Heart right ventricle (tissue), 16 donors: ENCODE measurements around the gene FGF3. TPM values are rescaled to one million over a fixed set of nuclear protein-coding genes. Genes with fewer than 3 reads are reported as not detected.

Source experiments
- ATAC-seq, 8 donors: fragments of 200-7000 bp; cut with Tn5 transposase; one replicate each; pipeline ENCODE4 v1.9.1; 2020; ENCODE audit warnings: mild to moderate bottlenecking in 8 of 8, moderate library complexity in 8 of 8, moderate number of reproducible peaks in 1 of 8
- DNase-seq, 2 donors: peaks; one replicate each; pipeline ENCODE4 v3.0.0-alpha.2; 2020
- H3K27ac ChIP-seq, 10 donors: fragments of 200-600 bp; sonication (generic) in 2 of 10; one replicate each; pipeline versions ENCODE4 v1.5.0 to v1.8.0; 2020 to 2022; ENCODE audit warnings: mild to moderate bottlenecking in 3 of 10
- H3K27me3 ChIP-seq, 7 donors: fragments of 200-600 bp; one replicate each; pipeline ENCODE4 v1.8.0; 2021 to 2022; ENCODE audit warnings: mild to moderate bottlenecking in 2 of 7
- H3K36me3 ChIP-seq, 9 donors: fragments of 200-600 bp; sonication (generic) in 1 of 9; one replicate each; pipeline versions ENCODE4 v1.5.0 to v1.8.0; 2020 to 2022; ENCODE audit warnings: mild to moderate bottlenecking in 2 of 9
- H3K4me1 ChIP-seq, 9 donors: fragments of 200-600 bp; sonication (generic) in 1 of 9; one replicate each; pipeline versions ENCODE4 v1.5.0 to v1.8.0; 2020 to 2022; ENCODE audit warnings: mild to moderate bottlenecking in 4 of 9
- H3K4me3 ChIP-seq, 10 donors: fragments of 200-600 bp; sonication (generic) in 2 of 10; one replicate each; pipeline versions ENCODE4 v1.5.0 to v1.8.0; 2020 to 2022; ENCODE audit warnings: mild to moderate bottlenecking in 7 of 10, moderate library complexity in 2 of 10
- H3K9me3 ChIP-seq, 11 donors: fragments of 200-600 bp in 10 of 11; sonication (generic) in 2 of 11; one replicate each; pipeline versions ENCODE4 v1.5.0 to v1.8.0; 2013 to 2022; ENCODE audit warnings: mild to moderate bottlenecking in 2 of 11, control low read depth in 1 of 11, moderate library complexity in 1 of 11
- CTCF ChIP-seq, 9 donors: fragments of 200-600 bp; sonication (generic) in 2 of 9; IDR thresholded peaks; one replicate each; pipeline versions ENCODE4 v1.5.0 to v1.8.0; 2021 to 2022; ENCODE audit warnings: antibody characterized with exemption in 9 of 9, mild to moderate bottlenecking in 5 of 9, moderate library complexity in 1 of 9
- WGBS, 2 donors: extraction: QIAGEN DNeasy Blood & Tissue Kit; methylation state at CpG; one replicate each; pipeline ENCODE4 v1.1.7; 2013; ENCODE audit warnings: inconsistent platforms in 1 of 2; 5-methylcytosine and 5-hydroxymethylcytosine counted together
- intact Hi-C, 10 donors: fragments of 100-400 bp; cut with DNase I; formaldehyde crosslinking; loops; one replicate each; pipeline versions ENCODE4 v1.11.1 to v1.14.2; 2022
- polyA plus RNA-seq, 2 donors: library from polyadenylated mRNA; stranded (reverse); fragments of 200-250 nt; gene quantifications; one replicate each; pipeline ENCODE4 v1.2.3, GENCODE V29; 2013
- total RNA-seq, 10 donors: library from RNA; stranded (reverse); fragmentation: NEBNext Ultra II Directional in 3 of 10; extraction: Animal tissue kit (Norgen Biotek cat#: 25700) in 3 of 10; gene quantifications; one replicate each; pipeline versions ENCODE4 v1.2.1 to v1.2.4, GENCODE V29; 2021 to 2023
- donor health status: Arrhythmogenic right ventricular cardiomyopathy.
- donor health status: ischemic (EF 13 %, LVEDD 7.1; RV severe dilation, severe dysfunction).
- donor health status: healthy with polysubstance abuse.
- donor health status: DM: no; HTN: yes; CAD: no.
- donor health status: DM: no; HTN: no; CAD: no.
- donor health status: ischemic (EF 25% LVEDD 6.9; RV normal size, moderate dysfunction).
- donor health status: ischemic (EF 25% LVEDD 5.7; RV mildly dilated, moderate dysfunction).
- donor health status: healthy.
- donor health status: DM: yes; HTN: yes; CAD: no.
- donor health status: Ischemic cardiomyopathy.
- donor health status: ischemic (EF 35%, LVEDD 5.7; RV mildly dilated, moderate dysfunction).
- donor health status: nonischemic (EF 11% LVEDD 7.7; RV severe dilation, severe dysfunction).
- donor health status: DM: yes; HTN: yes; CAD: no.
- donor health status: PGD.
- donor health status: ischemic (EF 29% LVEDD 5.4; RV normal size, mild dysfunction).
- donor health status: nonischemic (EF 23%, LVEDD 6.1; RV moderate dilation, normal function).

The FGF3 gene
- total and polyA plus RNA-seq, 12 donors = not detected

GRCh38 chr11:69863544-69864200 is 44.5 kb upstream of the FGF3 start:
- WGBS, 2 donors = 85 to 89% methylated on average over 17 of the region's 17 CpGs
- ATAC-seq = no peak
- intact Hi-C loops = no loop called here
- Histone ChIP-seq H3K27ac (no peak overlapping the region), H3K4me3 (no peak overlapping the region), H3K36me3 (no peaks in the 10 kb centered on the region), H3K27me3 (peaks cover 0 to 88% (median 68%) of the 10 kb centered on the region in 7 donors), H3K9me3 (no peaks in the 10 kb centered on the region), H3K4me1 (no peaks in the 10 kb centered on the region)
- DNase-seq = no peak
- no peak for TF ChIP-seq CTCF (IDR thresholded peaks at IDR 0.05)

GRCh38 chr11:69862797-69863543 is 43.8 kb upstream of the FGF3 start:
- H3K4me1 ChIP-seq = no peaks in the 10 kb centered on the region
- H3K27me3 ChIP-seq = peaks cover 0 to 86% (median 65%) of the 10 kb centered on the region in 7 donors
- no peak for DNase-seq
- WGBS, 2 donors = 84% methylated on average over 12 of the region's 12 CpGs
- intact Hi-C loops = no loop called here
- no peak overlapping the region for H3K4me3 ChIP-seq
- no peaks in the 10 kb centered on the region for H3K36me3 ChIP-seq
- H3K9me3 ChIP-seq = no peaks in the 10 kb centered on the region
- peak in 1 of 8 donors; percentile 17 for ATAC-seq
- no peak for TF ChIP-seq CTCF (IDR thresholded peaks at IDR 0.05)
- no peak overlapping the region for H3K27ac ChIP-seq

- intact Hi-C loops = no loop called here
Measured at GRCh38 chr11:69862331-69862771, 43.1 kb upstream of the FGF3 start.

GRCh38 chr11:69861901-69862300 is 42.7 kb upstream of the FGF3 start:
- Histone ChIP-seq H3K4me3 (no peak overlapping the region), H3K36me3 (no peaks in the 10 kb centered on the region), H3K27ac (no peak overlapping the region), H3K9me3 (no peaks in the 10 kb centered on the region), H3K27me3 (peaks cover 0 to 80% (median 62%) of the 10 kb centered on the region in 7 donors), H3K4me1 (no peaks in the 10 kb centered on the region)
- ATAC-seq (no peak), DNase-seq (no peak)
- 75 to 83% methylated on average over 7 of the region's 7 CpGs for WGBS, 2 donors
- no peak for TF ChIP-seq CTCF (IDR thresholded peaks at IDR 0.05)
- intact Hi-C loops = no loop called here

More at GRCh38 chr11:69862331-69862771, 43.1 kb upstream of the FGF3 start:
- no peak overlapping the region for H3K27ac ChIP-seq
- ATAC-seq = no peak
- no peak for TF ChIP-seq CTCF (IDR thresholded peaks at IDR 0.05)
- no peak for DNase-seq
- 58 to 63% methylated on average over 19 of the region's 19 CpGs for WGBS, 2 donors
- H3K36me3 ChIP-seq = no peaks in the 10 kb centered on the region
- H3K4me1 ChIP-seq = no peaks in the 10 kb centered on the region
- H3K27me3 ChIP-seq = peaks cover 0 to 85% (median 63%) of the 10 kb centered on the region in 7 donors
- H3K4me3 ChIP-seq = no peak overlapping the region
- no peaks in the 10 kb centered on the region for H3K9me3 ChIP-seq
